Measurements from ENCODE around the gene GLRB.
"Not testable (repeated sequence)": the region's sequence is repeated elsewhere in the genome, so short reads cannot be mapped to it uniquely, and the experiment has no call there.

Gene GLRB

DNA sequence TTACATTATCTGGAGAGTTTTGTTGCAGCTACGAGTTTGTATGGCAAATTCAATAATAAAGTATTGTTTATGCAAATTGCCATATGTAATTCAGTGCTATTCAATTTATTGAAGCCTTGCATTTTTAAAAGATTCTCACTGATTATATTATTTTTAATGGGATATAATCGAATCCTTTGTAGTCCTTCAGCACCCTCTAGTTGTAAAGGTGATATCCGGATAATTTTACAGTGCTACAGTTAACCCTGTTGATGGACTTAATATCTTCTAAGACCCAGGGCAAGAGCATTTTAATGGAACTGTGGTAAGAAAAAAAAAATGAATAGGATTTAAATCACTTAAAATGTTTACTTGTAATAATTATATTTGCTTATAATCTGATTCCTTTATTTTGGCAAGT lies 96.1 kb downstream of the GLRB start:
- no peak for DNase-seq
- no peak overlapping the region for H3K4me3 ChIP-seq (ENCODE audit: low read depth, low read length)
- in situ Hi-C loops (cut with HindIII; ENCODE audit: low pct_ligation_motif_present, low sequenced_read_pairs): no loop called here
- H3K36me3 ChIP-seq (replicated peaks): no peaks in the 10 kb centered on the region
- H3K27me3 ChIP-seq (replicated peaks): no peaks in the 10 kb centered on the region
- TF ChIP-seq, protein P1, sequence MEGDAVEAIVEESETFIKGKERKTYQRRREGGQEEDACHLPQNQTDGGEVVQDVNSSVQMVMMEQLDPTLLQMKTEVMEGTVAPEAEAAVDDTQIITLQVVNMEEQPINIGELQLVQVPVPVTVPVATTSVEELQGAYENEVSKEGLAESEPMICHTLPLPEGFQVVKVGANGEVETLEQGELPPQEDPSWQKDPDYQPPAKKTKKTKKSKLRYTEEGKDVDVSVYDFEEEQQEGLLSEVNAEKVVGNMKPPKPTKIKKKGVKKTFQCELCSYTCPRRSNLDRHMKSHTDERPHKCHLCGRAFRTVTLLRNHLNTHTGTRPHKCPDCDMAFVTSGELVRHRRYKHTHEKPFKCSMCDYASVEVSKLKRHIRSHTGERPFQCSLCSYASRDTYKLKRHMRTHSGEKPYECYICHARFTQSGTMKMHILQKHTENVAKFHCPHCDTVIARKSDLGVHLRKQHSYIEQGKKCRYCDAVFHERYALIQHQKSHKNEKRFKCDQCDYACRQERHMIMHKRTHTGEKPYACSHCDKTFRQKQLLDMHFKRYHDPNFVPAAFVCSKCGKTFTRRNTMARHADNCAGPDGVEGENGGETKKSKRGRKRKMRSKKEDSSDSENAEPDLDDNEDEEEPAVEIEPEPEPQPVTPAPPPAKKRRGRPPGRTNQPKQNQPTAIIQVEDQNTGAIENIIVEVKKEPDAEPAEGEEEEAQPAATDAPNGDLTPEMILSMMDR (IDR thresholded peaks at IDR 0.05; ENCODE audit: low read depth, low read length, missing control alignments): peak; percentile 19
- no peak overlapping the region for H3K27ac ChIP-seq

DNA sequence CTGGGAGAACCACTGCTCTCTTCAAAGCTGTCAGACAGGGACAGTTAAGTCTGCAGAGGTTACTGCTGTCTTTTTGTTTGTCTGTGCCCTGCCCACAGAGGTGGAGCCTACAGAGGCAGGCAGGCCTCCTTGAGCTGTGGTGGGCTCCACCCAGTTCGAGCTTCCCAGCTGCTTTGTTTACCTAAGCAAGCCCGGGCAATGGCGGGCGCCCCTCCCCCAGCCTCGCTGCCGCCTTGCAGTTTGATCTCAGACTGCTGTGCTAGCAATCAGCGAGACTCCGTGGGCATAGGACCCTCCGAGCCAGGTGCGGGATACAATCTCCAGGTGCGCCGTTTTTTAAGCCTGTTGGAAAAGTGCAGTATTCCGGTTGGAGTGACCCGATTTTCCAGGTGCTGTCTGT lies 104.3 kb downstream of the GLRB start:
- DNase-seq; H3K27ac ChIP-seq; in situ Hi-C loops (cut with HindIII; ENCODE audit: low pct_ligation_motif_present, low sequenced_read_pairs); H3K27me3 ChIP-seq (replicated peaks); H3K36me3 ChIP-seq (replicated peaks); H3K4me3 ChIP-seq (ENCODE audit: low read depth, low read length): not testable (repeated sequence)

DNA sequence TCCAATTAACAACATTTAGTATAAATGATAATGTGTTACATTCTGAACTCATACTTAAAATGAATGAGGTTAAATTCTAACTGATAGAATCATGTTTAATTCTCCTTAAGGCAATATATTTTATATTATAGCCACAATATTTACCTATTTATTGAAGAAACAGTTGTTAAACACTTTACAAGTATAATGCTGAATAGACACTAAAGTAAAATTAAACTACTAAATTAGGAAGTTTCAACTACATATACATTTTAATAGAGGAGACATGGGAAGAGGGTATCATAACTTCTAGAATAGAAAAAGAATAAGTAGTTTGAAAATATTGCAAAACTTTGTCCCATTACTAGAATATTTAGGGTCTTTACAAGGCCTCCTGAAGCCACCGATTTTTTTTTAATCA lies 108.3 kb downstream of the GLRB start:
- no peak for DNase-seq
- H3K36me3 ChIP-seq (replicated peaks): no peaks in the 10 kb centered on the region
- H3K27ac ChIP-seq: no peak overlapping the region
- H3K27me3 ChIP-seq (replicated peaks): no peaks in the 10 kb centered on the region
- in situ Hi-C loops (cut with HindIII; ENCODE audit: low pct_ligation_motif_present, low sequenced_read_pairs): no loop called here
- TF ChIP-seq, protein P1 (IDR thresholded peaks at IDR 0.05; ENCODE audit: low read depth, low read length, missing control alignments): no peak
- no peak overlapping the region for H3K4me3 ChIP-seq (ENCODE audit: low read depth, low read length)

DNA sequence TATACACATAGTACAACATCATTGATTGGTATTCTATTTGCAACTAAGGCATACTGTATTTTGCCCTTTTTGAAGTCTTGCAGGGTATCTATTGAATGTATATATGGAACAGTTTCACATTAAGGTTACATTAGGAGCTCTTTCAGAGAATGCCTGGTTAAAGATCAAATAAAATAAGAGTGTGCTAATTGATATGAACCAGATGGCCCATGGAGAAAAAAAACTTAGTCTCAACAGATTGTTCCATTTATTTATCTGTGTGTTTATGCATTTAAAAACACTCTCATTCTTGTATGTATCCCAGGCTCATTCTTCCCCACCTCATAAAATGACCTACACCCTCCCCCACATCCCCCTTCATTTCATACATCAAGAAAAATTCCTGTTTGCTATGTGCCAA lies 109.4 kb downstream of the GLRB start:
- in situ Hi-C loops (cut with HindIII; ENCODE audit: low pct_ligation_motif_present, low sequenced_read_pairs): no loop called here
- H3K36me3 ChIP-seq (replicated peaks): no peaks in the 10 kb centered on the region
- TF ChIP-seq, protein P1 (IDR thresholded peaks at IDR 0.05; ENCODE audit: low read depth, low read length, missing control alignments): no peak

DNA sequence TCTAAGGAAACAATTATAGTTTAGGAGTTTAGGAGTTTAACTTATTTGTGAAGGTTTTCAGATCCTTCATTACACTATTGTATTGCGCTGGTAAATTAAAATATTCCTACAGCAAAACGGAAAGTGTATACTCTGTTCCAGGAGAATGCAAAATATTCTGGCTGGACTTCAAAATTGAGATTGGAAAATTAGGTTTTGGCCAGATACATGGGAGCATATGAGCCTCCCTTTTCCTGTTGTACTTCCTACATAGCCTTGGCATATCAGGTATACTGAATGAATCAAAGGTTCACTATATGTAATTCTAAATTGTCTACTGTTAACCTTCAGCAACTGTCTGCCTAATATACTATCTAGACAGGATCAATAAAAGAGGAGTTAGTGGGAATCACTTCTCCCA lies 119.4 kb downstream of the GLRB start:
- TF ChIP-seq, protein P1 (IDR thresholded peaks at IDR 0.05; ENCODE audit: low read depth, low read length, missing control alignments): no peak
- DNase-seq: no peak

More for the DNA sequence above, 109.4 kb downstream of the GLRB start:
- no peak overlapping the region for H3K27ac ChIP-seq
- no peak overlapping the region for H3K4me3 ChIP-seq (ENCODE audit: low read depth, low read length)
- no peak for DNase-seq
- no peaks in the 10 kb centered on the region for H3K27me3 ChIP-seq (replicated peaks)

DNA sequence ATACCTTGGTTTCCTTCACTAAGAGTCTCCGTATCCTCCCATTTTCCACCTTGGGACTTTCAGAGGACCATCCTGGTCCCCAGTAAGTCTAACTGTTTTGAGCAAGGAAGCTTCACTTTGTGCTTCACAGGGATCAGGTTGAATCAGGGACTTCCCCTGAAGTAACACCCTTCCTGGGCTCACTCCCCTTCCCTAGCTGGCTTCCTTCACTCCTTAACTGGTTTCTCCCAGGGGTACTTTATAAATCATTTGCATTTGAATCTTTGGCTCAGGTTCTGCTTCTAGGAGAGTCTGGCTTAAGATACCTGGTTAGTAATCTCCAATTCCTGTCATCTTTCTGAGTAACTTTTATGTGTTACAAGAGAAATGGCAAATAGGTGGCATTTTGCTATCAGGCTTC lies 120.1 kb downstream of the GLRB start:
- TF ChIP-seq, protein P1 (IDR thresholded peaks at IDR 0.05; ENCODE audit: low read depth, low read length, missing control alignments): no peak
- no peak for DNase-seq
- Histone ChIP-seq H3K27ac (no peak overlapping the region), H3K27me3 (replicated peaks) (no peaks in the 10 kb centered on the region), H3K4me3 (ENCODE audit: low read depth, low read length) (no peak overlapping the region), H3K36me3 (replicated peaks) (no peaks in the 10 kb centered on the region)
- in situ Hi-C loops (cut with HindIII; ENCODE audit: low pct_ligation_motif_present, low sequenced_read_pairs): no loop called here

More for the DNA sequence above, 119.4 kb downstream of the GLRB start:
- H3K4me3 ChIP-seq (ENCODE audit: low read depth, low read length): no peak overlapping the region
- H3K36me3 ChIP-seq (replicated peaks): no peaks in the 10 kb centered on the region
- no peak overlapping the region for H3K27ac ChIP-seq
- in situ Hi-C loops (cut with HindIII; ENCODE audit: low pct_ligation_motif_present, low sequenced_read_pairs): no loop called here
- no peaks in the 10 kb centered on the region for H3K27me3 ChIP-seq (replicated peaks)

Measured in brain microvascular endothelial cell (primary cell).